Naive thymus-derived CD4-positive, alpha-beta T cell (primary cell): ENCODE results near the gene DPY19L2. TPM values are rescaled to one million over a fixed set of nuclear protein-coding genes. Genes with fewer than 3 reads are reported as not detected.
"Not testable (repeated sequence)": the region's sequence is repeated elsewhere in the genome, so short reads cannot be mapped to it uniquely, and the experiment has no call there.

Experiments used
- ATAC-seq: fragments of 150-1000 bp; cut with Tn5 transposase; 2 replicates; pipeline ENCODE4 v1.10.0; 2021; ENCODE audit warnings: mild to moderate bottlenecking, moderate library complexity
- CTCF ChIA-PET: fragments of 350-600 bp; sonication (Branson Sonifier 250); formaldehyde crosslinking; loops from one replicate; lab custom pipeline; 2021; ENCODE audit warnings: antibody characterized with exemption; lab: Charles Lee
- POLR2A ChIA-PET: fragments of 350-600 bp; sonication (Branson Sonifier 250); formaldehyde crosslinking; loops from one replicate; lab custom pipeline; 2021; ENCODE audit warnings: antibody characterized with exemption, inconsistent platforms; lab: Charles Lee
- DNase-seq, 9 donors: peaks; one replicate each; pipeline versions ENCODE4 v3.0.0 to v3.0.0-alpha.2; 2020 to 2022; ENCODE audit warnings: mixed read lengths in 1 of 9
- H3K27ac ChIP-seq: one replicate; pipeline ENCODE4 v1.7.0; 2013; ENCODE audit warnings: mild to moderate bottlenecking, low read depth, low read length, moderate library complexity
- H3K27me3 ChIP-seq, 2 donors: one replicate each; pipeline ENCODE4 v1.7.0; 2013; ENCODE audit warnings: low read length in 2 of 2, mild to moderate bottlenecking in 2 of 2, moderate library complexity in 2 of 2; ENCODE audit not compliant: control insufficient read depth in 2 of 2, insufficient read depth in 2 of 2
- H3K36me3 ChIP-seq, 3 experiments: 1 replicate in 2 of 3; 2 replicates in 1 of 3; pipeline ENCODE4 v1.7.0; 2013; ENCODE audit warnings: low read length in 3 of 3, mild to moderate bottlenecking in 3 of 3, moderate library complexity in 1 of 3; ENCODE audit not compliant: insufficient read depth in 3 of 3, control insufficient read depth in 2 of 3
- H3K4me1 ChIP-seq, 2 donors: one replicate each; pipeline ENCODE4 v1.7.0; 2013; ENCODE audit warnings: low read length in 2 of 2, mild to moderate bottlenecking in 2 of 2, moderate library complexity in 1 of 2; ENCODE audit not compliant: control insufficient read depth in 2 of 2, insufficient read depth in 2 of 2
- H3K4me3 ChIP-seq: 2 replicates; pipeline ENCODE4 v1.7.0; 2013; ENCODE audit warnings: mild to moderate bottlenecking, low read length
- H3K9me3 ChIP-seq, 3 experiments: 1 replicate in 2 of 3; 2 replicates in 1 of 3; pipeline ENCODE4 v1.7.0; 2013; ENCODE audit warnings: low read length in 3 of 3; ENCODE audit not compliant: control insufficient read depth in 2 of 3
- H3K27ac Mint-ChIP-seq, 9 donors: one replicate each; pipeline ENCODE4 v1.8.0; 2020 to 2022; ENCODE audit warnings: mixed read lengths in 9 of 9, mild to moderate bottlenecking in 8 of 9, moderate library complexity in 5 of 9, inconsistent platforms in 2 of 9
- H3K27me3 Mint-ChIP-seq, 5 donors: one replicate each; pipeline ENCODE4 v1.8.0; 2021 to 2022; ENCODE audit warnings: mixed read lengths in 5 of 5, mild to moderate bottlenecking in 1 of 5
- H3K36me3 Mint-ChIP-seq, 5 donors: one replicate each; pipeline ENCODE4 v1.8.0; 2020 to 2022; ENCODE audit warnings: mixed read lengths in 5 of 5, mild to moderate bottlenecking in 3 of 5, inconsistent platforms in 1 of 5
- H3K4me1 Mint-ChIP-seq, 7 donors: one replicate each; pipeline ENCODE4 v1.8.0; 2020 to 2022; ENCODE audit warnings: mixed read lengths in 7 of 7, mild to moderate bottlenecking in 3 of 7, inconsistent platforms in 1 of 7
- H3K4me3 Mint-ChIP-seq, 10 donors: one replicate each; pipeline ENCODE4 v1.8.0; 2020 to 2022; ENCODE audit warnings: mild to moderate bottlenecking in 10 of 10, mixed read lengths in 10 of 10, moderate library complexity in 6 of 10, inconsistent platforms in 2 of 10
- H3K9me3 Mint-ChIP-seq, 11 donors: one replicate each; pipeline ENCODE4 v1.8.0; 2020 to 2022; ENCODE audit warnings: mixed read lengths in 11 of 11, mild to moderate bottlenecking in 4 of 11, inconsistent platforms in 1 of 11, moderate library complexity in 1 of 11
- intact Hi-C, 2 donors: fragments of 100-400 bp; cut with micrococcal nuclease; formaldehyde crosslinking; loops; one replicate each; pipeline ENCODE4 v1.15.1; 2023
- polyA plus RNA-seq, 2 donors: library from polyadenylated mRNA; unstranded; fragments of 300-500 nt; fragmentation: Illumina TruSeq; gene quantifications; one replicate each; pipeline ENCODE4 v1.2.3, GENCODE V29; 2021
- total RNA-seq, 6 experiments: library from RNA in 5 of 6; stranded (reverse) in 5 of 6; gene quantifications; 1 replicate in 5 of 6; 2 replicates in 1 of 6; pipeline ENCODE4 v1.2.3 and lab custom pipeline; 2021 to 2026

The DPY19L2 gene
- total and polyA plus RNA-seq, 7 experiments from 2014 or later = 0.28 to 3.1 (median 1.0) TPM; not detected in 1

DNA sequence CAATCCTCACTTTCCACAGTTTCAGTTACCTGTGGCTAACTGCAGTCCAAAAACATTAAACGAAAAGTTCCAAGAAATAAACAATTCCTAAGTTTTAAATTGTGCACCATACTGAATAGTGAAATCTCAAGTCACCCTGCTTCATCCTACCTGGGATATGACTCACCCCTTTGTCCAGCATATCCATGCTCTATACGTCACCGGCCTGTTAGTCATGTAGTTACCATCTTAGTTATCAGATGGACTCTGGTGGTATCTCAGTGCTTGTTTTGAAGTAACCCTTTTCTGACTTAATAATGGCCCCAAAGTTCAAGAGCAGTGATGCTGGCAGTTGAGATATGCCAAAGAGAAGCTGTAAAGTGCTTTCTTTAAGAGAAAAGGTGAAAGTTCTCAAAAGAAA lies 83.9 kb downstream of the DPY19L2 start:
- intact Hi-C loops, H3K4me1 Mint-ChIP-seq, H3K4me3 ChIP-seq, ATAC-seq, DNase-seq, H3K9me3 ChIP-seq, H3K27ac ChIP-seq, H3K4me3 Mint-ChIP-seq, H3K27ac Mint-ChIP-seq, H3K9me3 Mint-ChIP-seq, H3K36me3 Mint-ChIP-seq, CTCF ChIA-PET, H3K4me1 ChIP-seq, H3K27me3 Mint-ChIP-seq, H3K27me3 ChIP-seq, H3K36me3 ChIP-seq, POLR2A ChIA-PET: not testable (repeated sequence)

DNA sequence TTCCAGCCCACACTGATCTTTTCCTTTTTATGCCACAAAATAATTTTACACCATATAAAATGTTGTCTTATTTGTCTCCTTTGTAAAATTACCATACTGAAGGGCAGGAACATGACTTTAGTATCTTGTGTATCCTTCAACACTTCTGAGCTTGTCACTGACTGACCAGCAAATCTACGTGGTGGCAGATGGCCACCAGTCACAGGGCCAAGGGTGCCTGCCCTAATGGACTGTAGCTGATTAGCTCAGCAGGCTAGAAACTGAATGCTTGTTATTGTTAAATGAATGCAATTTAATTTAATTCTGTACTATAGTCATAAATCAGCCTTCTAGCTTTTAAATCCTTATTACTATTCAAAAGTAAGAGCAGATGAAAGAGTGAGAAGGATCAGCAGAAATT lies 85.0 kb downstream of the DPY19L2 start:
- H3K27me3 Mint-ChIP-seq, H3K27ac ChIP-seq, ATAC-seq, H3K4me3 ChIP-seq, H3K27me3 ChIP-seq, H3K9me3 ChIP-seq, H3K27ac Mint-ChIP-seq, H3K9me3 Mint-ChIP-seq, H3K36me3 ChIP-seq, H3K4me1 ChIP-seq, H3K36me3 Mint-ChIP-seq, intact Hi-C loops, CTCF ChIA-PET, H3K4me3 Mint-ChIP-seq, DNase-seq, POLR2A ChIA-PET, H3K4me1 Mint-ChIP-seq: not testable (repeated sequence)

DNA sequence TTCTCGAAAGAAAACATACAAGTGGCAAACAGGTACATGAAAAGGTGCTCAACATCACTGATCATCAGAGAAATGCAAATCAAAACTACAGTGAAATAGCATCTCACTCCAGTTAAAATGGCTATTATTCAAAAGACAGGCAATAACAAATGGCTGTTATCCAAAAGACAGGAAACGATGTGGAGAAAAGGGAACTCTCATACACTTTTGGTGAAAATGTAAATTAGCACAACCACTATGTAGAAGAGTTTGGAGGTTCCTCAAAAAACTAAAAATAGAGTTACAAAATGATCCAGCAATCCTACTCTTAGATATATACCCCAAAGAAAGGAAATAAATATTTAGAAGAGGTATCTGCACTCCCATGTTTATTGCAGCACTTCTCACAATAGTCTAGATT lies 90.7 kb downstream of the DPY19L2 start:
- H3K9me3 Mint-ChIP-seq, H3K4me3 ChIP-seq, H3K4me3 Mint-ChIP-seq, H3K9me3 ChIP-seq, POLR2A ChIA-PET, H3K27me3 ChIP-seq, DNase-seq, H3K4me1 ChIP-seq, CTCF ChIA-PET, H3K36me3 Mint-ChIP-seq, intact Hi-C loops, H3K36me3 ChIP-seq, H3K4me1 Mint-ChIP-seq, H3K27ac Mint-ChIP-seq, ATAC-seq, H3K27me3 Mint-ChIP-seq, H3K27ac ChIP-seq: not testable (repeated sequence)

DNA sequence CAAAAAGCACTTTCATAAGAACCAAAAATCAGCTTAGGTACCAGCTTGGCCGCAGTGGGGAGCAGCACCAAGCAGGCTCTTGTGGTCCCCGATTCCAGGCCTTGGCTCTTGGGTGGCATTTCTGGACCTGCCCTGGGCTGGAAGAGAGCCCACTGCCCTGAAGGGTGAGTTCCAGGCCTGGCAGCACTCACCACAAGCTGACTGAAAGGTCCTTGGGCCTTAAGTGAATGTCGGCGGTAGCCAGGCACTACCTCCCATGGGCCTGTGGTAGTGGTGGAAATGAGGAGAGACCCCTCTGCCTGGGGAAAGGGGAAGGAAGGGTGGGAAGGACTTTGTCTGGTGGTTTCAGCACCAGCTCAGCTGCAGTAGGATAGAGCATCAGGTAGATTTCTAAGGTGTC lies 96.3 kb downstream of the DPY19L2 start:
- POLR2A ChIA-PET, intact Hi-C loops, H3K4me3 Mint-ChIP-seq, ATAC-seq, DNase-seq, H3K36me3 ChIP-seq, H3K4me1 ChIP-seq, H3K9me3 ChIP-seq, H3K27me3 ChIP-seq, H3K27ac ChIP-seq, H3K27ac Mint-ChIP-seq, H3K9me3 Mint-ChIP-seq, H3K4me1 Mint-ChIP-seq, H3K27me3 Mint-ChIP-seq, CTCF ChIA-PET, H3K4me3 ChIP-seq: not testable (repeated sequence)
- peaks cover 0 to 20% (median 7%) of the 10 kb centered on the region in 5 donors for H3K36me3 Mint-ChIP-seq

DNA sequence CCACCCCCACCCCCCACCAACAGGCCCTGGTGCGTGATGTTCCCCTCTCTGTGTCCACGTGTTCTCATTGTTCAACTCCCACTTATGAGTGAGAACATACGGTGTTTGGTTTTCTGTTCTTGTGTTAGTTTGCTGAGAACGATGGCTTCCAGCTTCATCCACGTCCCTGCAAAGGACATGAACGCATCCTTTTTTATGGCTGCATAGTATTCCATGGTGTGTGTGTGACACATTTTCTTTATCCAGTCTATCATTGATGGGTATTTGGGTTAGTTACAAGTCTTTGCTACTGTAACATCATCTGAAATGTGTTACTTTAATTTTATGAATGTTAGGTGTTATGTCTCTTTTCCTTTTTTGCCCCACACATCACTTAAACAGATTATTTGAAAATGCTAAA lies 109.8 kb downstream of the DPY19L2 start:
- DNase-seq, H3K36me3 ChIP-seq, intact Hi-C loops, H3K4me1 ChIP-seq, H3K36me3 Mint-ChIP-seq, H3K9me3 ChIP-seq, POLR2A ChIA-PET, CTCF ChIA-PET, H3K27ac Mint-ChIP-seq, H3K27me3 Mint-ChIP-seq, H3K4me1 Mint-ChIP-seq, H3K27me3 ChIP-seq, H3K4me3 ChIP-seq, H3K4me3 Mint-ChIP-seq, H3K27ac ChIP-seq, ATAC-seq, H3K9me3 Mint-ChIP-seq: not testable (repeated sequence)

DNA sequence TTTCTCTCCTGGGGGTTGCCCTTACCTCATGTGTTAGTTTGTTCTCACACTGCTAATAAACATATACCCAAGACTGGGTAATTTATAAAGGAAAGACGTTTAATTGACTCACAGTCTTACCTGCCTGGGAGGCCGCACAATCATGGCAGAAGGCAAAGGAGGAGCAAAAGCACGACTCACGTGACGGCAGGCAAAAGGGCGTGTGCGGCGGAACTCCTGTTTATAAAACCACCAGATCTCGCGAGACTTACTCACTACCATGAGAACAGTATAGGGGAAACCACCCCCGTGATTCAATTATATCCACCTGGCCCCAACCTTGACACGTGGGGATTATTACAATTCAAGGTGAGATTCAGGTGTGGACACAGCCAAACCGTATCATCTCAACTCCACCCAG lies 116.9 kb downstream of the DPY19L2 start:
- H3K4me3 Mint-ChIP-seq, POLR2A ChIA-PET, H3K27me3 ChIP-seq, H3K9me3 ChIP-seq, H3K36me3 ChIP-seq, CTCF ChIA-PET, H3K4me1 Mint-ChIP-seq, H3K27ac ChIP-seq, H3K27ac Mint-ChIP-seq, intact Hi-C loops, ATAC-seq, H3K36me3 Mint-ChIP-seq, H3K9me3 Mint-ChIP-seq, DNase-seq, H3K4me3 ChIP-seq, H3K27me3 Mint-ChIP-seq, H3K4me1 ChIP-seq: not testable (repeated sequence)

DNA sequence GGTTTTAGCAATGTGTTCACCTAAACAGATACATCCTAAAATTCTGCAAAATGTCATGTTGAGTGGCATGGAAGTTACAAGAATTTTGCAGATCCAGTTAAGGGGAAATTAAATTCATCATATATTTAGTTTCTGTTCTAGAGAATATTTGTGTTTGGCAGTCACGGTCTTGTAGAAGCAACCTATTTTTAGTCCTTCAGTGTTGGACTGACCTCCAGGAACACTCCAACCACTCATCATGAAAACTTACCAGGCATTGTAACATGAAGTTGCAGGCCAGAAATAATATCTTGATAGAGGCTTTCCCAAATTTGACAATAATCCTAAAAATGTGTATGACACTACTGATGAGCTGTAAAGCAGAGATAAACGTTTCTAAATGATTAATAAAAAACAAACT lies 119.3 kb downstream of the DPY19L2 start:
- H3K9me3 Mint-ChIP-seq, H3K4me1 ChIP-seq, H3K27ac Mint-ChIP-seq, H3K27me3 Mint-ChIP-seq, POLR2A ChIA-PET, H3K4me3 ChIP-seq, intact Hi-C loops, H3K36me3 ChIP-seq, ATAC-seq, DNase-seq, H3K4me1 Mint-ChIP-seq, H3K9me3 ChIP-seq, H3K27ac ChIP-seq, H3K4me3 Mint-ChIP-seq, H3K36me3 Mint-ChIP-seq, H3K27me3 ChIP-seq, CTCF ChIA-PET: not testable (repeated sequence)
